Uterus (tissue), 4 donors: ENCODE data around the gene IGF1R. TPM values are rescaled to one million over a fixed set of nuclear protein-coding genes. Genes with fewer than 3 reads are reported as not detected.
A peak's percentile ranks its signal among the peaks of the same experiment; 100 is the strongest.

ENCODE experiments used
- DNase-seq, 2 donors: peaks; one replicate each; pipeline ENCODE4 v3.0.0-alpha.2; 2019 to 2020
- H3K27ac ChIP-seq, 2 donors: fragments of 200-600 bp; sonication (generic); 1 replicate in 1 of 2; 2 replicates in 1 of 2; pipeline ENCODE4 v1.5.1; 2016 to 2018
- H3K27me3 ChIP-seq, 2 donors: fragments of 200-600 bp; sonication (generic); one replicate each; pipeline ENCODE4 v1.5.1; 2018 to 2019; ENCODE audit warnings: control low read depth in 1 of 2
- H3K36me3 ChIP-seq, 2 donors: fragments of 200-600 bp; sonication (generic); one replicate each; pipeline ENCODE4 v1.5.1; 2019; ENCODE audit warnings: control low read depth in 1 of 2
- H3K4me1 ChIP-seq, 2 donors: fragments of 200-600 bp; sonication (generic); one replicate each; pipeline ENCODE4 v1.5.1; 2018 to 2019; ENCODE audit warnings: control low read depth in 1 of 2
- H3K4me3 ChIP-seq, 2 donors: fragments of 200-600 bp; sonication (generic); 1 replicate in 1 of 2; 2 replicates in 1 of 2; pipeline ENCODE4 v1.5.1; 2018 to 2019; ENCODE audit warnings: mild to moderate bottlenecking in 1 of 2
- H3K9me3 ChIP-seq, 2 donors: fragments of 200-600 bp; sonication (generic); one replicate each; pipeline ENCODE4 v1.5.1; 2019; ENCODE audit warnings: control low read depth in 1 of 2
- POLR2A ChIP-seq, 2 donors: fragments of 450-650 bp; IDR thresholded peaks; one replicate each; pipeline ENCODE4 v1.6.1; 2016; ENCODE audit warnings: antibody characterized with exemption in 2 of 2, mild to moderate bottlenecking in 1 of 2, moderate library complexity in 1 of 2
- intact Hi-C: fragments of 100-400 bp; cut with DNase I; formaldehyde crosslinking; loops from one replicate; pipeline ENCODE4 v1.15.1; 2023; ENCODE audit warnings: low total_unique reads
- total RNA-seq, 4 donors: library from RNA; depleted of rRNA in 3 of 4; stranded (reverse); fragments of >200 nt in 3 of 4; gene quantifications; one replicate each; pipeline versions ENCODE4 v1.1.0 to v1.2.4, GENCODE V29; 2014 to 2023
- TF ChIP-seq, protein P1 (sequence below), 4 experiments: fragments of 200-600 bp in 2 of 4; fragments of 450-650 bp in 2 of 4; sonication (generic) in 2 of 4; IDR thresholded peaks; one replicate each; pipeline ENCODE4 v1.5.1; 2016 to 2019; ENCODE audit warnings: antibody characterized with exemption in 4 of 4, mild to moderate bottlenecking in 2 of 4, moderate library complexity in 1 of 4
- donor health status: DM: yes; HTN: yes; CAD: no.

The IGF1R gene
- total RNA-seq, 4 donors from 2014 or later, result 30.0 to 95.2 (median 57.5) TPM

DNA sequence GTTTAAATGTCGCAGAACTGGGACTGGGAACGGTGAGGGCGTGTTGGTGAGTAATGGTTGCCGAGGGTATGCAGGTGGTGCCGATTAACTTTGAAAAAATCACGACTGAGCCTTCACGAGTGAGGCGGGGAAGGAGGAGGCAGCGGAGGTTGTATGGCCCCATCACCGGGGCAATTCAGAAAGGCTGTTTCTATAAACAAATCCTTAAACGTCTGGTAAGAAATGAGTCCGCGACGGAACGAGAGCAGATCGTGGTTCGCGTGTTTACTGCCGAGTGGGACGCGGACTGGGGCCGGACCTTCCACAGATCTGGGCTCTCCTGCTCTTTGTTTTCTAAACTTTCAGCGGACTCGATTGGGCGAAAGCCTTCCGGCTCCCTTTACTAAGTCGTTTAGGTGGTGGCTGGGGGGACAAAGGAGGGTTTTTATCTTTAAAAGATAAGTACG lies 2.7 kb downstream of the IGF1R start:
- Histone ChIP-seq H3K27me3 (peaks cover 0 to 5% of the 10 kb centered on the region in 2 donors), H3K27ac (peak overlapping the region; percentile 97 to 100), H3K4me3 (peak overlapping the region; percentile 75 to 90), H3K4me1 (peaks cover 0 to 4% of the 10 kb centered on the region in 2 donors), H3K9me3 (no peaks in the 10 kb centered on the region), H3K36me3 (no peaks in the 10 kb centered on the region)
- no peak for TF ChIP-seq POLR2A (IDR thresholded peaks at IDR 0.05)
- TF ChIP-seq, protein P1, sequence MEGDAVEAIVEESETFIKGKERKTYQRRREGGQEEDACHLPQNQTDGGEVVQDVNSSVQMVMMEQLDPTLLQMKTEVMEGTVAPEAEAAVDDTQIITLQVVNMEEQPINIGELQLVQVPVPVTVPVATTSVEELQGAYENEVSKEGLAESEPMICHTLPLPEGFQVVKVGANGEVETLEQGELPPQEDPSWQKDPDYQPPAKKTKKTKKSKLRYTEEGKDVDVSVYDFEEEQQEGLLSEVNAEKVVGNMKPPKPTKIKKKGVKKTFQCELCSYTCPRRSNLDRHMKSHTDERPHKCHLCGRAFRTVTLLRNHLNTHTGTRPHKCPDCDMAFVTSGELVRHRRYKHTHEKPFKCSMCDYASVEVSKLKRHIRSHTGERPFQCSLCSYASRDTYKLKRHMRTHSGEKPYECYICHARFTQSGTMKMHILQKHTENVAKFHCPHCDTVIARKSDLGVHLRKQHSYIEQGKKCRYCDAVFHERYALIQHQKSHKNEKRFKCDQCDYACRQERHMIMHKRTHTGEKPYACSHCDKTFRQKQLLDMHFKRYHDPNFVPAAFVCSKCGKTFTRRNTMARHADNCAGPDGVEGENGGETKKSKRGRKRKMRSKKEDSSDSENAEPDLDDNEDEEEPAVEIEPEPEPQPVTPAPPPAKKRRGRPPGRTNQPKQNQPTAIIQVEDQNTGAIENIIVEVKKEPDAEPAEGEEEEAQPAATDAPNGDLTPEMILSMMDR (IDR thresholded peaks at IDR 0.05), result no peak
- peak; percentile 39 to 48 for DNase-seq
- intact Hi-C loops, result no loop called here

DNA sequence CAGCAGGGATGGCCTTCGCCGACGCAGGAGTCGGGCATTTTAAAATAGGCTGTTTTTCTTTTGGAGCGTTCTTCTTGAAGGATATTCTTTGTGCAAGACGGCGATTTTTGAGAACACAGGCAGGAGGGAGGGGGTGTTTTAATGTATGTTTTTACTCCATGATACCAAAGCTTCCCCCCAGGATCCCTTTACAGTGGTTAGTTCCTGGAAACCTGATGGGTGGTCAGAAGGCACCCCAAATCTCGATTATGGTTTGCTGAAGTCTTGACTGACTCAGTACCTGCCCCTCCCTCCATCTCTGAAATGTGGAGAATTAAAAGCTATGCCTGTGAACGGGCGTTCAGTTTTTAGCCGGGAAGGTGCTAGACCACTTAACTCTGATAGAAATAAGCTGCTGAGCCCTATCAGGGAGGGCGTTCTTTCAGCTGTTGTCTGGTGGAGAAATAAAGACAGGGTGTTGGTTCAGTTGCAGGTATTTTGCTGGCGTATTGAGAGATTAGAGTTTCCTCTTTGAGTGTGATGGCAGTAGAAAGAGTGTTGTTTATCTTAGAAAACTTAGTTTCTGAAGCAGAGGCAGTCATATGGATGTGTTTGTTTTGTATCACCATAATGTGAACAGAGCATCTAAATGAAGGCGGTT lies 3.4 kb downstream of the IGF1R start:
- no peak for TF ChIP-seq POLR2A (IDR thresholded peaks at IDR 0.05)
- TF ChIP-seq, protein P1 (IDR thresholded peaks at IDR 0.05), result no peak
- Histone ChIP-seq H3K9me3 (no peaks in the 10 kb centered on the region), H3K4me1 (peaks cover 0 to 4% of the 10 kb centered on the region in 2 donors), H3K27me3 (peaks cover 0 to under 1% of the 10 kb centered on the region in 2 donors), H3K4me3 (peak overlapping the region; percentile 75 to 90), H3K36me3 (no peaks in the 10 kb centered on the region), H3K27ac (peak overlapping the region; percentile 97 to 100)
- intact Hi-C loops, result no loop called here
- DNase-seq, result no peak

DNA sequence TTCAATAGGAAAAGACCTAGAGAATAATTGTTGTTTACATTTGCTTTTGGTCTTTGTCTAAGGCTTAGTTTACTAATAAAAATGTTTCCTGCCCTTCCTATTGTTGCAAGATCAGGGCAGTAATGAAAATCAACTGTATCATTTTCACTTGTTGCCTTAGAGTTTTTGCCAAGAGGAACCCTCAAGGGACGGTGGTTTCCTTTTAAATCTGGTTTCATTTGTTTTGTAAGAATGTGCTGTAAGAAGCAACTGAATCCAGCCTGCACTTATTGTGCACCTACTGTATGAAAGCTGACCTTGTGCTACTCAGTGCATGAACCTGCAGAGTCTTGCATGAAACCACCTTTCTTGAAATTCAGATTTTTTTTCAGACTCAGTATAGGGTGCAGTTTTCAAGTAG lies 5.3 kb downstream of the IGF1R start:
- Histone ChIP-seq H3K27ac (no peak overlapping the region), H3K4me3 (no peak overlapping the region), H3K27me3 (no peaks in the 10 kb centered on the region), H3K36me3 (no peaks in the 10 kb centered on the region), H3K4me1 (peaks cover 4 to 6% of the 10 kb centered on the region in 2 donors), H3K9me3 (no peaks in the 10 kb centered on the region)
- intact Hi-C loops, result no loop called here
- no peak for DNase-seq
- TF ChIP-seq, protein P1 (IDR thresholded peaks at IDR 0.05), result no peak
- no peak for TF ChIP-seq POLR2A (IDR thresholded peaks at IDR 0.05)

DNA sequence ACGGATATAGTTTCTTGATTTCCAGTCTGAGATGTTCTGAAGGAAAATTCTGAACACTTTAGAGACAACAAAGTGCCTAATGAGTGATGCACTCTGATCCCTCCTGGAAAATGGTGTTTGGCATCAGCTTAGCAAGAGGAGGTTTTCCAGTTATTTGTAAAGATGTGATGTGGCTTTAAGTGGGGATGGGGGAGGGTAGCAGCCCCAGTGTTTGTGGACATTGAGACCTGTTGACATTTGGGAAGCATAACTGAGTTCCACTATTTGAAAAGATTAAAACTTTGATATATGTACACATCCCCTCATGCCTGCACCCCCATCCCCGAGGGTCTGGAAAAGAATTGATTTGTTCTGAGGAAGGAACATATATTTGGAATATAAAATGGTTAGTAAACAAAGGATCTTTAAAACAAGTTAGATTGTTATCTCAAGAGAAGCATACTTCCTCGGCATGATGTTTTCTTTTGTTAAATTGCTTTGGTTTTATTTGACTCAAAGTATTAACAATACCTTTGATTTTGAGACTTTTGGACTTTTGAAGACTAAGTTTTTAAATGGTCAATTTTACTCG lies 6.5 kb downstream of the IGF1R start:
- Histone ChIP-seq H3K36me3 (no peaks in the 10 kb centered on the region), H3K4me1 (peaks cover 6 to 7% of the 10 kb centered on the region in 2 donors), H3K27ac (no peak overlapping the region), H3K27me3 (no peaks in the 10 kb centered on the region), H3K9me3 (no peaks in the 10 kb centered on the region), H3K4me3 (no peak overlapping the region)
- intact Hi-C loops, result loop anchor here (5.0 kb wide), 1 partner anchor 138 kb away; no protein-coding TSS in a partner anchor
- TF ChIP-seq, protein P1 (IDR thresholded peaks at IDR 0.05), result no peak
- no peak for TF ChIP-seq POLR2A (IDR thresholded peaks at IDR 0.05)
- no peak for DNase-seq

DNA sequence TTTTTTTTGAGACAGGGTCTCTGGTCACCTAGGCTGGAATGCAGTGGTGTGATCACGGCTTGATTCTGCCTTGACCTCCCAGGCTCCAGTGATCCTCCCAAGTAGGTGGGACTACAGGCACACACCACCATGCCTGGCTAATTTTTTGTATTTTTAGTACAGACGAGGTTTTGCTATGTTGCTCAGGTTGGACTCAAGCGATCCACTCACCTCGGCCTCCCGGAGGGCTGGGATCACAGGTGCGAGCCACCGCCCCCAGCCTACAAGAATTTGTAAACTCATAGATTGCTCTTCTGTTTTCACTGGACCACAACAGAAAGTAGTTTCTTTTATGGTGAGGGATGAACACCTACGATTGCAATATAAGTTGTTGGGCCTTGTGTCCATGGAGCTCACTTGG lies 7.4 kb downstream of the IGF1R start:
- intact Hi-C loops, result loop anchor here (5.0 kb wide), 1 partner anchor 138 kb away; no protein-coding TSS in a partner anchor
- Histone ChIP-seq H3K9me3 (no peaks in the 10 kb centered on the region), H3K27ac (no peak overlapping the region), H3K4me1 (peaks cover 9% of the 10 kb centered on the region in 2 donors), H3K4me3 (no peak overlapping the region), H3K36me3 (no peaks in the 10 kb centered on the region), H3K27me3 (no peaks in the 10 kb centered on the region)
- DNase-seq, result no peak
- TF ChIP-seq, protein P1 (IDR thresholded peaks at IDR 0.05), result no peak
- no peak for TF ChIP-seq POLR2A (IDR thresholded peaks at IDR 0.05)
